ENCODE measurements around the gene MICU1. TPM values are rescaled to one million over a fixed set of nuclear protein-coding genes. Genes with fewer than 3 reads are reported as not detected.

The MICU1 gene
- total and polyA plus RNA-seq, 2 of the 13 experiments (the other 11 are each of a cell fraction or from before 2014, with no cell fraction given): 32.5 to 56.1 TPM

DNA sequence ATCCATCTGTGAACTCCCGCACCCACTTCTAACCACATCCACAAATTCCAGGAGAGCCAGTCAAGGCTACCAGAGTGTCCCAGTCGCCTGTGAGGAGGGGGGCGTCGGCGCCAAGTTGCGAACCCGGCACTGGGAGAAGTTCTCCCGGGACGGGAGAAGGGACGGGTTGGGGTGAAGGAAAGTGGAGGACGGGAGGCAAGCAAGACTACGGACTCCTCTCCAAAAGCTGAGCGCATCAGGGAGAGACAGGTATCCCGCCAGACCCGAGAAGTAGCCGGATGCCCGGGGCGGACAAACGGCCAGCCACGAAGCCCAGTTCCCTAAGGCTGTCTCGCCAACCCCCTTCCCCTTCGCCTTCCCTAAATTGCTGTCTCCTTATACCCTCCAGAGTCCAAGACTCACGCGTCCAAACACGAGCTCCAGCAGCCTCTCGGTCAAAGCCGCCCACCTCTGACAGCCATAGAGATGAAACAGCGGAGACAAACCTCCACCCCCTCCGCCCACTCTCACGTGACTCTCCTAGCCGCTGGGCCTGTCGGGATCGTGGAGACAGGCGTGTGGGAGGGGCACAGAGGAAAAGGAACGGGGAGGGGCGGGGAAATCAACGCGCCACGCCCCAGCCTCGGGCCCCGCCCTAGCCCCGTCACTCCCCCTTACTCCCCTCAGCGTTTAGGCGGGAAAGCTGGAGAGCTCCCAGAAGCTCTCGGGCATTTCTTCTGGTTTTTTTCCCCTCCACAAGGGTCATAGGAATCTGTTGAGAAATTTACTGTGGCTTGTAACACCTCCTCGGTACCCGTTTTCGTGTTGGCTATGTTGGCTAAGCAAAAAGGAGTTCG, at the start of gene MICU1 (continued):
- no peak for TF ChIP-seq PCBP2 (optimal IDR thresholded peaks at IDR 0.05; ENCODE audit: low read depth, low read length, poor library complexity, severe bottlenecking)
- peak; percentile 79 for TF ChIP-seq TAF1 (CRISPR knock-in tag; IDR thresholded peaks at IDR 0.05)
- no peak for TF ChIP-seq HOXA7 (CRISPR knock-in tag; IDR thresholded peaks at IDR 0.05)
- no peak for TF ChIP-seq ZSCAN20 (CRISPR knock-in tag; IDR thresholded peaks at IDR 0.05; ENCODE audit: borderline replicate concordance)
- TF ChIP-seq ZNF326 (CRISPR knock-in tag; IDR thresholded peaks at IDR 0.05; ENCODE audit: borderline replicate concordance): no peak
- TF ChIP-seq NFIC (IDR thresholded peaks at IDR 0.05; ENCODE audit: low read length): no peak
- TF ChIP-seq FIP1L1 (IDR thresholded peaks at IDR 0.05; ENCODE audit: borderline replicate concordance, insufficient read depth, low read depth, low read length): no peak
- no peak for TF ChIP-seq ZNF549 (CRISPR knock-in tag; IDR thresholded peaks at IDR 0.05)
- no peak for TF ChIP-seq ZNF354B (CRISPR knock-in tag; IDR thresholded peaks at IDR 0.05)
- TF ChIP-seq HNF4A (CRISPR knock-in tag; IDR thresholded peaks at IDR 0.05): 0 out of 2 replicates have a peak, but pooled peaks have one; percentile 16
- TF ChIP-seq BRD4 (CRISPR knock-in tag; IDR thresholded peaks at IDR 0.05): 0 out of 2 replicates have a peak, but pooled peaks have one; percentile 42
- 0 out of 2 replicates have a peak, but pooled peaks have one; percentile 58 for TF ChIP-seq KLF11 (CRISPR knock-in tag; IDR thresholded peaks at IDR 0.05)
- 0 out of 2 replicates have a peak, but pooled peaks have one; percentile 50 for TF ChIP-seq ZNF225 (CRISPR knock-in tag; IDR thresholded peaks at IDR 0.05)
- no peak for TF ChIP-seq ATF5 (CRISPR knock-in tag; IDR thresholded peaks at IDR 0.05; ENCODE audit: low read depth)
- no peak for TF ChIP-seq ARNT (IDR thresholded peaks at IDR 0.05)
- TF ChIP-seq KDM1A (CRISPR knock-in tag; IDR thresholded peaks at IDR 0.05): no peak
- peak; percentile 63; the same call in 1 of the 2 replicates for TF ChIP-seq ZNF777 (CRISPR knock-in tag; IDR thresholded peaks at IDR 0.05)
- peak; percentile 15; the same call in 1 of the 2 replicates for TF ChIP-seq ETV5 (CRISPR knock-in tag; IDR thresholded peaks at IDR 0.05; ENCODE audit: borderline replicate concordance)
- TF ChIP-seq, protein P1, sequence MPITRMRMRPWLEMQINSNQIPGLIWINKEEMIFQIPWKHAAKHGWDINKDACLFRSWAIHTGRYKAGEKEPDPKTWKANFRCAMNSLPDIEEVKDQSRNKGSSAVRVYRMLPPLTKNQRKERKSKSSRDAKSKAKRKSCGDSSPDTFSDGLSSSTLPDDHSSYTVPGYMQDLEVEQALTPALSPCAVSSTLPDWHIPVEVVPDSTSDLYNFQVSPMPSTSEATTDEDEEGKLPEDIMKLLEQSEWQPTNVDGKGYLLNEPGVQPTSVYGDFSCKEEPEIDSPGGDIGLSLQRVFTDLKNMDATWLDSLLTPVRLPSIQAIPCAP (CRISPR knock-in tag; IDR thresholded peaks at IDR 0.05; ENCODE audit: low read depth): no peak
- no peak for TF ChIP-seq ZZZ3 (CRISPR knock-in tag; IDR thresholded peaks at IDR 0.05; ENCODE audit: borderline replicate concordance)
- TF ChIP-seq SP140L (CRISPR knock-in tag; IDR thresholded peaks at IDR 0.05; ENCODE audit: borderline replicate concordance): no peak
- TF ChIP-seq, protein P2, sequence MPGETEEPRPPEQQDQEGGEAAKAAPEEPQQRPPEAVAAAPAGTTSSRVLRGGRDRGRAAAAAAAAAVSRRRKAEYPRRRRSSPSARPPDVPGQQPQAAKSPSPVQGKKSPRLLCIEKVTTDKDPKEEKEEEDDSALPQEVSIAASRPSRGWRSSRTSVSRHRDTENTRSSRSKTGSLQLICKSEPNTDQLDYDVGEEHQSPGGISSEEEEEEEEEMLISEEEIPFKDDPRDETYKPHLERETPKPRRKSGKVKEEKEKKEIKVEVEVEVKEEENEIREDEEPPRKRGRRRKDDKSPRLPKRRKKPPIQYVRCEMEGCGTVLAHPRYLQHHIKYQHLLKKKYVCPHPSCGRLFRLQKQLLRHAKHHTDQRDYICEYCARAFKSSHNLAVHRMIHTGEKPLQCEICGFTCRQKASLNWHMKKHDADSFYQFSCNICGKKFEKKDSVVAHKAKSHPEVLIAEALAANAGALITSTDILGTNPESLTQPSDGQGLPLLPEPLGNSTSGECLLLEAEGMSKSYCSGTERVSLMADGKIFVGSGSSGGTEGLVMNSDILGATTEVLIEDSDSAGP (CRISPR knock-in tag; IDR thresholded peaks at IDR 0.05; ENCODE audit: borderline replicate concordance): peak; percentile 53; the same call in 1 of the 2 replicates
- TF ChIP-seq DRAP1 (CRISPR knock-in tag; IDR thresholded peaks at IDR 0.05): peak; percentile 93

All from HepG2 (cell line).